PC-3 (cell line): Measurements from ENCODE around the gene UCHL1. TPM values are rescaled to one million over a fixed set of nuclear protein-coding genes. Genes with fewer than 3 reads are reported as not detected.

ENCODE experiments used
- ATAC-seq: fragments of 200-7000 bp; cut with Tn5 transposase; 2 replicates; pipeline ENCODE4 v1.9.1; 2020; ENCODE audit warnings: mild to moderate bottlenecking, moderate library complexity
- BruUV-seq: library from RNA; stranded (reverse); fragments of 400-500 nt; replicated peaks from 2 replicates; lab custom pipeline; 2021; lab: Mats Ljungman, UMichigan
- CTCF ChIA-PET: fragments of 300-600 bp; sonication (Branson Sonifier 250); formaldehyde crosslinking; loops from one replicate; lab custom pipeline; 2022; ENCODE audit warnings: antibody characterized with exemption; lab: Charles Lee
- POLR2A ChIA-PET: fragments of 300-600 bp; sonication (Branson Sonifier 250); formaldehyde crosslinking; loops from one replicate; lab custom pipeline; 2022; ENCODE audit warnings: antibody characterized with exemption; ENCODE audit not compliant: unreplicated experiment; lab: Charles Lee
- DNase-seq: peaks from one replicate; pipeline ENCODE4 v3.0.0-alpha.2; 2015
- H2AFZ ChIP-seq: fragments of 300-600 bp; sonication (generic); 2 replicates; pipeline ENCODE4 v1.6.0; 2016; ENCODE audit warnings: antibody characterized with exemption, low read length
- H3F3A ChIP-seq: fragments of 300-600 bp; sonication (generic); one replicate; pipeline ENCODE4 v1.6.0; 2017; ENCODE audit warnings: antibody characterized with exemption, low read length, control low read depth, mild to moderate bottlenecking; ENCODE audit not compliant: unreplicated experiment
- H3K27ac ChIP-seq: fragments of 300-600 bp; sonication (generic); 2 replicates; pipeline ENCODE4 v1.5.1; 2016; ENCODE audit warnings: mild to moderate bottlenecking, low read length
- H3K27me3 ChIP-seq: fragments of 300-600 bp; sonication (generic); 2 replicates; pipeline ENCODE4 v1.6.1; 2016; ENCODE audit warnings: low read length, mixed read lengths
- H3K36me3 ChIP-seq: fragments of 300-600 bp; sonication (generic); 2 replicates; pipeline ENCODE4 v1.6.1; 2016; ENCODE audit warnings: low read depth, mixed run types, low read length, mixed read lengths
- H3K4me1 ChIP-seq: fragments of 300-600 bp; sonication (generic); 2 replicates; pipeline ENCODE4 v1.5.1; 2016; ENCODE audit warnings: low read length; ENCODE audit not compliant: insufficient read depth
- H3K4me2 ChIP-seq: fragments of 300-600 bp; sonication (generic); 2 replicates; pipeline ENCODE4 v1.6.0; 2016; ENCODE audit warnings: low read length
- H3K4me3 ChIP-seq: fragments of 300-600 bp; sonication (generic); 2 replicates; pipeline ENCODE4 v1.5.1; 2016; ENCODE audit warnings: mild to moderate bottlenecking, low read length, mixed read lengths
- H3K79me2 ChIP-seq: fragments of 300-600 bp; sonication (generic); 2 replicates; pipeline ENCODE4 v1.6.1; 2017; ENCODE audit warnings: low read length, mixed read lengths
- H3K9ac ChIP-seq: fragments of 300-600 bp; sonication (generic); 2 replicates; pipeline ENCODE4 v1.6.0; 2016; ENCODE audit warnings: mild to moderate bottlenecking, low read length
- H3K9me2 ChIP-seq: fragments of 300-600 bp; sonication (generic); replicated peaks from 2 replicates; pipeline ENCODE4 v1.6.1; 2016; ENCODE audit warnings: mixed run types, low read length, mixed read lengths
- H3K9me3 ChIP-seq: fragments of 300-600 bp; sonication (generic); 2 replicates; pipeline ENCODE4 v1.6.1; 2016; ENCODE audit warnings: low read length, mixed read lengths
- H4K20me1 ChIP-seq: fragments of 300-600 bp; sonication (generic); 2 replicates; pipeline ENCODE4 v1.6.1; 2016; ENCODE audit warnings: low read length, mixed read lengths
- CTCF ChIP-seq: fragments of 300-600 bp; sonication (generic); conservative IDR thresholded peaks from 2 replicates; pipeline ENCODE4 v1.5.1; 2017; ENCODE audit warnings: antibody characterized with exemption, low read depth, mild to moderate bottlenecking, low read length
- EZH2 ChIP-seq: fragments of 300-600 bp; sonication (generic); IDR thresholded peaks from one replicate; pipeline ENCODE4 v1.6.1; 2017; ENCODE audit warnings: antibody characterized with exemption, mild to moderate bottlenecking, low read length; ENCODE audit not compliant: unreplicated experiment
- EZH2phosphoT487 ChIP-seq: fragments of 300-600 bp; sonication (generic); IDR thresholded peaks from 2 replicates; pipeline ENCODE4 v1.6.1; 2018; ENCODE audit warnings: mild to moderate bottlenecking, antibody characterized with exemption, low read length, borderline replicate concordance
- intact Hi-C: fragments of 100-400 bp; cut with micrococcal nuclease; formaldehyde crosslinking; loops from 2 replicates; pipeline ENCODE4 v1.9.0; 2023
- total RNA-seq: library from RNA; depleted of rRNA; stranded (reverse); fragments of >200 nt; gene quantifications from 2 replicates; pipeline ENCODE4 v1.2.3, GENCODE V29; 2014

UCHL1 gene
- total RNA-seq, 1 experiment from 2014 or later: 1.8 TPM

- BruUV-seq: TSS peak; percentile 15
- no peak for ATAC-seq
- Histone ChIP-seq H4K20me1 (peaks cover 5% of the 10 kb centered on the region; the same call in 1 of the 2 replicates), H3K4me2 (peak overlapping the region; percentile 89), H3K9ac (peak overlapping the region; percentile 87), H3K27ac (peak overlapping the region; percentile 39; the same call in 1 of the 2 replicates), H3K9me3 (no peaks in the 10 kb centered on the region), H3K4me1 (peaks cover 26% of the 10 kb centered on the region), H3K4me3 (peak overlapping the region; percentile 80), H3F3A (no peaks in the 10 kb centered on the region), H3K79me2 (peaks cover 33% of the 10 kb centered on the region), H2AFZ (peak overlapping the region; percentile 97), H3K36me3 (no peaks in the 10 kb centered on the region), H3K27me3 (no peaks in the 10 kb centered on the region), H3K9me2 (no peaks in the 10 kb centered on the region)
- ChIA-PET CTCF (no interaction called here), POLR2A (no interaction called here)
- DNase-seq: no peak
- intact Hi-C loops: no loop called here
- no peak for TF ChIP-seq EZH2phosphoT487
- TF ChIP-seq EZH2: no peak
- TF ChIP-seq CTCF: no peak
Measured at GRCh38 chr4:41215969-41216293, 40.8 kb upstream of the UCHL1 start.

GRCh38 chr4:41216294-41217019, 40.3 kb upstream of the UCHL1 start:
- Histone ChIP-seq H4K20me1 (peaks cover 5% of the 10 kb centered on the region; the same call in 1 of the 2 replicates), H3F3A (no peaks in the 10 kb centered on the region), H3K36me3 (no peaks in the 10 kb centered on the region), H3K9ac (peak overlapping the region; percentile 87), H2AFZ (peak overlapping the region; percentile 97), H3K4me3 (peak overlapping the region; percentile 80), H3K79me2 (peaks cover 28% of the 10 kb centered on the region), H3K4me2 (peak overlapping the region; percentile 89), H3K9me3 (no peaks in the 10 kb centered on the region), H3K27ac (peak overlapping the region; percentile 82), H3K9me2 (no peaks in the 10 kb centered on the region), H3K4me1 (peaks cover 26% of the 10 kb centered on the region), H3K27me3 (no peaks in the 10 kb centered on the region)
- TSS peak; percentile 98 for BruUV-seq
- intact Hi-C loops: no loop called here
- no peak for TF ChIP-seq EZH2phosphoT487
- no peak; the same call in 1 of the 2 replicates for TF ChIP-seq CTCF
- no peak for TF ChIP-seq EZH2
- ChIA-PET POLR2A (no interaction called here), CTCF (interaction anchor here (0.6 kb wide), 1 partner anchor 1438 kb away, joined by 4 read pairs; no protein-coding TSS in a partner anchor)
- DNase-seq (peak; percentile 83), ATAC-seq (peak; percentile 47)

- Histone ChIP-seq H3K27me3 (no peaks in the 10 kb centered on the region), H3K27ac (peak overlapping the region; percentile 82), H3K9me3 (no peaks in the 10 kb centered on the region), H3K4me3 (peak overlapping the region; percentile 80), H3K9me2 (no peaks in the 10 kb centered on the region), H2AFZ (peak overlapping the region; percentile 97), H3K9ac (peak overlapping the region; percentile 87), H4K20me1 (peaks cover 5% of the 10 kb centered on the region; the same call in 1 of the 2 replicates), H3K4me1 (peaks cover 29% of the 10 kb centered on the region), H3F3A (no peaks in the 10 kb centered on the region), H3K79me2 (peaks cover 22% of the 10 kb centered on the region), H3K4me2 (peak overlapping the region; percentile 85), H3K36me3 (no peaks in the 10 kb centered on the region)
- peak; percentile 5 for DNase-seq
- no TSS peak for BruUV-seq
- intact Hi-C loops: no loop called here
- ChIA-PET CTCF (no interaction called here), POLR2A (no interaction called here)
- TF ChIP-seq EZH2phosphoT487 (no peak), EZH2 (no peak), CTCF (no peak)
- ATAC-seq: no peak
Measured at GRCh38 chr4:41217020-41217333, 39.8 kb upstream of the UCHL1 start.
